Ovary (tissue), 3 donors: Measurements from ENCODE around the gene BCORL1.

Experiments used
- EP300 ChIP-seq: sonication (generic); formaldehyde crosslinking; IDR thresholded peaks from one replicate; pipeline ENCODE4 v1.6.1; 2017; ENCODE audit warnings: antibody characterized with exemption
- POLR2A ChIP-seq: fragments of 450-650 bp; IDR thresholded peaks from one replicate; pipeline ENCODE4 v1.6.1; 2017; ENCODE audit warnings: antibody characterized with exemption, mild to moderate bottlenecking, moderate library complexity
- TF ChIP-seq, protein P1 (sequence below), 3 donors: fragments of 450-650 bp in 2 of 3; fragments of 200-600 bp in 1 of 3; IDR thresholded peaks; one replicate each; pipeline versions ENCODE4 v1.5.1 to v1.8.0; 2016 to 2022; ENCODE audit warnings: antibody characterized with exemption in 3 of 3, mild to moderate bottlenecking in 1 of 3
- donor health status: DM: no; HTN: no; CAD: no.

- TF ChIP-seq POLR2A (no peak), EP300 (no peak)
- TF ChIP-seq, protein P1, sequence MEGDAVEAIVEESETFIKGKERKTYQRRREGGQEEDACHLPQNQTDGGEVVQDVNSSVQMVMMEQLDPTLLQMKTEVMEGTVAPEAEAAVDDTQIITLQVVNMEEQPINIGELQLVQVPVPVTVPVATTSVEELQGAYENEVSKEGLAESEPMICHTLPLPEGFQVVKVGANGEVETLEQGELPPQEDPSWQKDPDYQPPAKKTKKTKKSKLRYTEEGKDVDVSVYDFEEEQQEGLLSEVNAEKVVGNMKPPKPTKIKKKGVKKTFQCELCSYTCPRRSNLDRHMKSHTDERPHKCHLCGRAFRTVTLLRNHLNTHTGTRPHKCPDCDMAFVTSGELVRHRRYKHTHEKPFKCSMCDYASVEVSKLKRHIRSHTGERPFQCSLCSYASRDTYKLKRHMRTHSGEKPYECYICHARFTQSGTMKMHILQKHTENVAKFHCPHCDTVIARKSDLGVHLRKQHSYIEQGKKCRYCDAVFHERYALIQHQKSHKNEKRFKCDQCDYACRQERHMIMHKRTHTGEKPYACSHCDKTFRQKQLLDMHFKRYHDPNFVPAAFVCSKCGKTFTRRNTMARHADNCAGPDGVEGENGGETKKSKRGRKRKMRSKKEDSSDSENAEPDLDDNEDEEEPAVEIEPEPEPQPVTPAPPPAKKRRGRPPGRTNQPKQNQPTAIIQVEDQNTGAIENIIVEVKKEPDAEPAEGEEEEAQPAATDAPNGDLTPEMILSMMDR (IDR thresholded peaks at IDR 0.05): no peak
These were observed 112.3 kb downstream of the BCORL1 start for GRCh38 chrX:130094696-130095095.
